ENCODE results near the gene MAN2A2.

- TF ChIP-seq CTCF (conservative IDR thresholded peaks at IDR 0.05): no peak
- TF ChIP-seq ZFX (IDR thresholded peaks at IDR 0.05): no peak
Observed at GRCh38 chr15:90889313-90889730, 13.8 kb upstream of the MAN2A2 start.

All from C4-2B (cell line).